GM21515 (cell line): ENCODE measurements around the gene CLEC16A.
"Not testable (repeated sequence)": the region's sequence is repeated elsewhere in the genome, so short reads cannot be mapped to it uniquely, and the experiment has no call there.

Experiments used
- ATAC-seq: cut with Tn5 transposase; IDR thresholded peaks from one replicate; pipeline ENCODE4 v1.9.1; 2021; ENCODE audit not compliant: unreplicated experiment

The CLEC16A gene

DNA sequence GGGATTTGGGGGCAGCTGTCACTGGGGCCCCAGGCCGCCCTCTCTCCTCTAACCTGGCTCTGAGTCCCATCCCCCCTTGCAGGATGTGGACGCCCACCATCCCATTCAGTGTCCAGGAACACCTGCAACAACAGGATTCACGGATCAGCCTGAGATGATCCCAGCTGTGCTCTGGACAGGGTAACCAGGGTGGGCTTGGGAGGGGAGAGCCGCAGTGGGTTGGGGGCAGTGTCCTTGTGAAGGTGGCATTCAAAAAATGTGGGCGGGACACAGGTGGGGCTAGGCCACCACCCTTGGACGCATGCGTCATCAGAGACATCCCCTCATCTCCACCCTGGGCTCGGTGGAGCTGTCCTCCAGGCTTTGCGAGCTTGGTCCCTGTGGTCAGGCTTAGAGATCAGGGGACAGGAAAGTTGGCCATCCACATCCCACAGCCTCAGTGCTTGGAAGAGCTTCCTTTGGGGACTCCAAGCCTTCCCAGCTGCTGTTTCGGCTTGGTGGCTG is 21.2 kb upstream of the CLEC16A start:
- no peak for ATAC-seq

DNA sequence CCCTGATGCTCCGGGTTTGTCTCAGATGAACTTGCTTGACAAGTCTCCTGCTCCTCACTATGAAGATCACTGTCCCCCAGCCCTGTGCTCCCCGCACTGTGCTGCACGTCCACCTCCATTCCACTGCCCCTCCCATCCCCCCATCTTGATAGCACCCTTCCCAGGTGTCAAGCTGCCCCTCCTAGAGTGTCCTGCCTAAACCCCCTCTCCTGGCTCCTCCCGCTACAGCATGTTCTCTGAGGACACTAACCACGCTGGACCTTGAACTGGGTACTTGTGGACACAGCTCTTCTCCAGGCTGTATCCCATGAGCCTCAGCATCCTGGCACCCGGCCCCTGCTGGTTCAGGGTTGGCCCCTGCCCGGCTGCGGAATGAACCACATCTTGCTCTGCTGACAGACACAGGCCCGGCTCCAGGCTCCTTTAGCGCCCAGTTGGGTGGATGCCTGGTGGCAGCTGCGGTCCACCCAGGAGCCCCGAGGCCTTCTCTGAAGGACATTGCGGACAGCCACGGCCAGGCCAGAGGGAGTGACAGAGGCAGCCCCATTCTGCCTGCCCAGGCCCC is 20.6 kb upstream of the CLEC16A start:
- no peak for ATAC-seq

GRCh38 chr16:10925285-10925684 is 19.1 kb upstream of the CLEC16A start:
- not testable (repeated sequence) for ATAC-seq

GRCh38 chr16:10926094-10926493 is 18.3 kb upstream of the CLEC16A start:
- no peak for ATAC-seq

GRCh38 chr16:10926867-10927266 is 17.5 kb upstream of the CLEC16A start:
- no peak for ATAC-seq

GRCh38 chr16:10927497-10928112 is 16.8 kb upstream of the CLEC16A start:
- no peak for ATAC-seq

DNA sequence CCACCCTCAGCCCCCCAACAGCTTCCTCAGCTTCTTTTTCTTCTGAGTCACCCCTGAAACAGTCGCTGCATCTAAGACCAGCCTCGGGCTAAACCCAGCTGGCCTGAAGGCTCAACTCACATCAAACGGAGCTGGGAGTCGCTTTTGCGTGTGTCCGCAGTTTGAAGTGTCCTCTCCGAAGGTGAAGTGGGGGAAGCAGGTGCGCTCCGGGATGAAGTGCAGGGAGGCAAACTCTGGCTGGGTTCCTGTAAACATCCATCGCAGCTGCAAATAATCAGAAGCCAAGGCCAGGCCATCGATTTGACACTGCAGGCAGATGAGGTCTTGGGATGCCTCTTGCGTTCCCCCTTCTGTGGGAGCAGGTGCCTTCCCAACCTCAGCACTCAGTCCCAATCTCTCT is 15.3 kb upstream of the CLEC16A start:
- ATAC-seq: not testable (repeated sequence)

- ATAC-seq: no peak
These were observed 14.3 kb upstream of the CLEC16A start for GRCh38 chr16:10929853-10930754.

- ATAC-seq: no peak
These were observed 13.6 kb upstream of the CLEC16A start for GRCh38 chr16:10930755-10931093.

- no peak for ATAC-seq
These were observed 13.2 kb upstream of the CLEC16A start for GRCh38 chr16:10931134-10931533.

- no peak for ATAC-seq
These were observed 12.3 kb upstream of the CLEC16A start for GRCh38 chr16:10931977-10932632.

- ATAC-seq: no peak
These were observed 11.2 kb upstream of the CLEC16A start for GRCh38 chr16:10932959-10933710.

GRCh38 chr16:10933865-10934264 is 10.5 kb upstream of the CLEC16A start:
- no peak for ATAC-seq

GRCh38 chr16:10934325-10935107 is 9.8 kb upstream of the CLEC16A start:
- ATAC-seq: no peak

- ATAC-seq: no peak
These were observed 9.0 kb upstream of the CLEC16A start for GRCh38 chr16:10935226-10935915.

DNA sequence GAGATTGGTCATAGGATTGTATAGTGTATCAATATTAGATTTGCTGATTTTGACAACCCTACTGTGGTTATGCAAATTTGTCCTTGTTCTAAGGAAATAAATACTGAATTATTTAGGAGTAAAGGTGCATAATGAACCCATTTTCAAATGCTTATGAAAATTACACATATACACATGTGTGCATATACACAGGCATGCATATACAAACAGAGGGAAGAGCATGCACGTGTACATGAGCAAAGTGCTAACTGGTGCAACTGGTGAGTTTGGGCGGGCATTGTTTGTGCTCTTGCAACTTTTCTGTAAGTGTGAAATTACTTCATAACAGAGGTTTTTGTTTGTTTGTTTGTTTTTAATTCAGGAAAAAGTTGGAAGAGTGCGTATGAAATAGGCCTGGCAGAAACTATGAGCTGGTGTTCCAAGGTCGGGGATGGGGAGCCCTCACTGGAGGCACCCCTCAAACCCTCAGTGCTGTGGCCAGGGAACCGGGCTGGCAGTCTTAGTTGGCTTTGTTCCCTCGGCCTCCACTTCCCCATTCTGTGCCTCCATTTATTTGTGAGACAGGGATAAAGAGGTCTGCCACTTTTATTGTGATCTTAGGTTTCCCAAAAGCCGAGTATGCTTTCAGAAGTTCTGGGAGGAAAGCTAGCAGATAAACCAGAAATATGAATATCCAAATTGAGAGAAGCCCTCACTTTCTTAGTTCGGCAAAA is 7.9 kb upstream of the CLEC16A start:
- no peak for ATAC-seq

- no peak for ATAC-seq
These were observed 7.1 kb upstream of the CLEC16A start for GRCh38 chr16:10937068-10937859.

DNA sequence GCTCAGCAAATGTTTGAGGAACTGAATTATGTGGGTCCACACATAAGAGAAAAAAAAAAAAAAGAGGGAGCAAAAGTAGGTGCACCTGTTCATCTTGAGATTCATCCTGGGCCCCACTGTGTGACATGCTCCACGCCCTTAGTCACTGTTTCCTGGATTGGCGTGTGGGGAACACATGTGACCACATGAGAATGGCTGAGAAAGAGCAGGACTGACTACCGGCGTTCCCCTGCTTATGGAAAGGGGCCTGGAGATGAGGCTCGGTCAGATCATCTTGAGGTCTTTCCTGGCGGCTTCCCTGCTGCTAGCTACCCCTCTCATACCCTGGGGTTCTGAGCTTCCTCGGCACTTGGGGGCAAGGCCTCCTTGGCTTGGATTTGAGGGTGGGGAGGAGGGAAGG is 6.0 kb upstream of the CLEC16A start:
- no peak for ATAC-seq
